Chondrocyte (in vitro differentiated cells): Measurements from ENCODE around the gene SENP8. TPM values are rescaled to one million over a fixed set of nuclear protein-coding genes. Genes with fewer than 3 reads are reported as not detected.

ENCODE experiments used
- DNase-seq: peaks from one replicate; pipeline ENCODE4 v3.0.0; 2021; ENCODE audit warnings: mixed read lengths, low spot score
- H3K27ac Mint-ChIP-seq: one replicate; pipeline ENCODE4 v1.8.0; 2021; ENCODE audit warnings: mild to moderate bottlenecking, moderate library complexity, mixed read lengths; ENCODE audit not compliant: unreplicated experiment
- H3K27me3 Mint-ChIP-seq: 2 replicates; pipeline ENCODE4 v1.8.0; 2021; ENCODE audit warnings: low read depth, mixed read lengths
- H3K36me3 Mint-ChIP-seq: 2 replicates; pipeline ENCODE4 v1.8.0; 2021; ENCODE audit warnings: low read depth, mixed read lengths
- H3K4me1 Mint-ChIP-seq: 2 replicates; pipeline ENCODE4 v1.8.0; 2021; ENCODE audit warnings: low read depth, mild to moderate bottlenecking, mixed read lengths
- H3K4me3 Mint-ChIP-seq: one replicate; pipeline ENCODE4 v1.8.0; 2021; ENCODE audit warnings: mild to moderate bottlenecking, moderate library complexity, mixed read lengths; ENCODE audit not compliant: unreplicated experiment
- H3K9me3 Mint-ChIP-seq: 2 replicates; pipeline ENCODE4 v1.8.0; 2021; ENCODE audit warnings: low read depth, mixed read lengths
- CTCF ChIP-seq: fragments of 200-600 bp; sonication (generic); IDR thresholded peaks from 2 replicates; pipeline ENCODE4 v1.5.0; 2021; ENCODE audit warnings: antibody characterized with exemption, mild to moderate bottlenecking, moderate library complexity
- total RNA-seq: library from RNA; stranded (reverse); gene quantifications from 3 replicates; pipeline ENCODE4 v1.2.1, GENCODE V29; 2021

Gene SENP8
- total RNA-seq, 1 donor from 2014 or later: 2.9 TPM

DNA sequence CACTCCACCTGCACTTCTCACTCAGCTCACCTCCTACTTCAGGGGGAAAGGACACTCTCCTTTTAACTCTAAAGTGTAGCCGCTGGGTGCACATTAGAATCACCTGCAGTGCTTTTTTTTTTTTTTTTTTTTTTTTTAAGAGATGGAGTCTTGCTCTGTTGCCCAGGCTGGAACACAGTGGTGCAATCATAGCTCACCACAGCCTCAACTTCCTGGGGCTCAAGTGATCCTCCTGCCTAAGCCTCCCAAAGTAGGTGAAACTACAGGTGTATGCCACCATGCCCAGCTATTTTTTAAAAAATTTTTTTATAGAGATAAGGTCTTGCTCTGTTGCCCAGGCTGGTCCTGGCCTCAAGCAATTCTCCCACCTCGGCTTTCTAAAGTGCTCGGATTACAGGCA, 58.5 kb downstream of the SENP8 start:
- no peaks in the 10 kb centered on the region for H3K36me3 Mint-ChIP-seq
- H3K27me3 Mint-ChIP-seq: peaks cover 9% of the 10 kb centered on the region
- H3K9me3 Mint-ChIP-seq: no peaks in the 10 kb centered on the region
- H3K4me3 Mint-ChIP-seq: no peak overlapping the region
- H3K4me1 Mint-ChIP-seq: peaks cover 8% of the 10 kb centered on the region
- no peak overlapping the region for H3K27ac Mint-ChIP-seq
- DNase-seq: no peak
- no peak for TF ChIP-seq CTCF

- DNase-seq: no peak
- Mint-ChIP-seq H3K4me1 (peaks cover 12% of the 10 kb centered on the region), H3K27me3 (peaks cover 7% of the 10 kb centered on the region), H3K9me3 (no peaks in the 10 kb centered on the region), H3K4me3 (no peak overlapping the region), H3K36me3 (no peaks in the 10 kb centered on the region), H3K27ac (no peak overlapping the region)
- no peak for TF ChIP-seq CTCF
These were observed 60.9 kb downstream of the SENP8 start for GRCh38 chr15:72178976-72179585.

GRCh38 chr15:72179950-72180581, 61.9 kb downstream of the SENP8 start:
- Mint-ChIP-seq H3K27ac (peak overlapping the region; percentile 45), H3K4me3 (no peak overlapping the region)
- no peak for TF ChIP-seq CTCF

GRCh38 chr15:72180761-72181324, 62.6 kb downstream of the SENP8 start:
- Mint-ChIP-seq H3K4me3 (no peak overlapping the region), H3K9me3 (no peaks in the 10 kb centered on the region), H3K4me1 (peaks cover 15% of the 10 kb centered on the region), H3K27ac (no peak overlapping the region), H3K36me3 (no peaks in the 10 kb centered on the region), H3K27me3 (no peaks in the 10 kb centered on the region)
- TF ChIP-seq CTCF: no peak
- no peak for DNase-seq

More at GRCh38 chr15:72179950-72180581, 61.9 kb downstream of the SENP8 start:
- Mint-ChIP-seq H3K4me1 (peaks cover 15% of the 10 kb centered on the region), H3K9me3 (no peaks in the 10 kb centered on the region), H3K27me3 (peaks cover 4% of the 10 kb centered on the region), H3K36me3 (no peaks in the 10 kb centered on the region)
- DNase-seq: no peak

GRCh38 chr15:72182244-72182643, 64.0 kb downstream of the SENP8 start:
- Mint-ChIP-seq H3K27me3 (no peaks in the 10 kb centered on the region), H3K9me3 (no peaks in the 10 kb centered on the region), H3K4me3 (no peak overlapping the region), H3K4me1 (peaks cover 15% of the 10 kb centered on the region), H3K36me3 (no peaks in the 10 kb centered on the region), H3K27ac (no peak overlapping the region)
- TF ChIP-seq CTCF: no peak
- no peak for DNase-seq
